Loucy (cell line): Measurements from ENCODE around the gene ACSL5.

Experiments
- H2AFZ ChIP-seq: fragments of 200-600 bp; sonication (generic); 2 replicates; pipeline ENCODE4 v1.6.0; 2016; ENCODE audit warnings: antibody characterized with exemption, mild to moderate bottlenecking, low read length, moderate library complexity
- H3F3A ChIP-seq: fragments of 200-600 bp; 2 replicates; pipeline ENCODE4 v1.6.0; 2016; ENCODE audit warnings: antibody characterized with exemption, low read depth, mild to moderate bottlenecking
- H3K27me3 ChIP-seq: fragments of 200-600 bp; sonication (generic); 2 replicates; pipeline ENCODE4 v1.6.1; 2014; ENCODE audit warnings: low read length, mild to moderate bottlenecking; ENCODE audit not compliant: insufficient read depth, poor library complexity, severe bottlenecking
- H3K36me3 ChIP-seq: fragments of 200-600 bp; sonication (generic); 2 replicates; pipeline ENCODE4 v1.6.1; 2016; ENCODE audit warnings: low read length; ENCODE audit not compliant: insufficient read depth
- H3K4me1 ChIP-seq: fragments of 200-600 bp; sonication (generic); 2 replicates; pipeline ENCODE4 v1.5.1; 2014; ENCODE audit warnings: low read length, mild to moderate bottlenecking; ENCODE audit not compliant: insufficient read depth, poor library complexity, severe bottlenecking
- H3K4me2 ChIP-seq: fragments of 200-600 bp; sonication (generic); 2 replicates; pipeline ENCODE4 v1.6.0; 2014; ENCODE audit warnings: antibody characterized with exemption, low read length, low read depth, mild to moderate bottlenecking; ENCODE audit not compliant: poor library complexity, severe bottlenecking
- H3K4me3 ChIP-seq: fragments of 200-600 bp; sonication (generic); 2 replicates; pipeline ENCODE4 v1.5.1; 2014; ENCODE audit warnings: low read length, mild to moderate bottlenecking, mixed read lengths; ENCODE audit not compliant: poor library complexity, severe bottlenecking
- H3K79me2 ChIP-seq: fragments of 200-600 bp; sonication (generic); 2 replicates; pipeline ENCODE4 v1.6.1; 2014; ENCODE audit warnings: low read length; ENCODE audit not compliant: insufficient read depth
- H3K9ac ChIP-seq: fragments of 200-600 bp; sonication (generic); 2 replicates; pipeline ENCODE4 v1.6.0; 2014; ENCODE audit warnings: mild to moderate bottlenecking, low read depth, low read length, moderate library complexity; ENCODE audit not compliant: poor library complexity, severe bottlenecking
- H3K9me2 ChIP-seq: fragments of 200-600 bp; sonication (generic); replicated peaks from 2 replicates; pipeline ENCODE4 v1.6.1; 2016; ENCODE audit warnings: low read depth, low read length, mixed read lengths
- H3K9me3 ChIP-seq: fragments of 200-600 bp; sonication (generic); 2 replicates; pipeline ENCODE4 v1.6.1; 2014; ENCODE audit warnings: mild to moderate bottlenecking, antibody characterized with exemption, low read length, low read depth; ENCODE audit not compliant: insufficient read depth
- H4K20me1 ChIP-seq: fragments of 200-600 bp; sonication (generic); 2 replicates; pipeline ENCODE4 v1.6.0; 2014; ENCODE audit warnings: antibody characterized with exemption, low read length, mild to moderate bottlenecking; ENCODE audit not compliant: insufficient read depth, poor library complexity, severe bottlenecking
- EZH2phosphoT487 ChIP-seq: fragments of 200-600 bp; IDR thresholded peaks from 2 replicates; pipeline ENCODE4 v1.6.1; 2018; ENCODE audit warnings: antibody characterized with exemption, mild to moderate bottlenecking, moderate library complexity, borderline replicate concordance
- TF ChIP-seq, protein P1 (sequence below): fragments of 200-600 bp; sonication (generic); conservative IDR thresholded peaks from 2 replicates; pipeline ENCODE4 v1.5.1; 2014; ENCODE audit warnings: mild to moderate bottlenecking, antibody characterized with exemption, low read length

Gene ACSL5

GRCh38 chr10:112465299-112465883, 91.5 kb downstream of the ACSL5 start:
- no peaks in the 10 kb centered on the region for H3F3A ChIP-seq
- no peaks in the 10 kb centered on the region for H3K9me2 ChIP-seq
- H3K9ac ChIP-seq, result no peak overlapping the region
- H3K4me2 ChIP-seq, result no peak overlapping the region
- H3K79me2 ChIP-seq, result no peaks in the 10 kb centered on the region
- H2AFZ ChIP-seq, result no peak overlapping the region
- H3K4me1 ChIP-seq, result no peaks in the 10 kb centered on the region
- TF ChIP-seq, protein P1, sequence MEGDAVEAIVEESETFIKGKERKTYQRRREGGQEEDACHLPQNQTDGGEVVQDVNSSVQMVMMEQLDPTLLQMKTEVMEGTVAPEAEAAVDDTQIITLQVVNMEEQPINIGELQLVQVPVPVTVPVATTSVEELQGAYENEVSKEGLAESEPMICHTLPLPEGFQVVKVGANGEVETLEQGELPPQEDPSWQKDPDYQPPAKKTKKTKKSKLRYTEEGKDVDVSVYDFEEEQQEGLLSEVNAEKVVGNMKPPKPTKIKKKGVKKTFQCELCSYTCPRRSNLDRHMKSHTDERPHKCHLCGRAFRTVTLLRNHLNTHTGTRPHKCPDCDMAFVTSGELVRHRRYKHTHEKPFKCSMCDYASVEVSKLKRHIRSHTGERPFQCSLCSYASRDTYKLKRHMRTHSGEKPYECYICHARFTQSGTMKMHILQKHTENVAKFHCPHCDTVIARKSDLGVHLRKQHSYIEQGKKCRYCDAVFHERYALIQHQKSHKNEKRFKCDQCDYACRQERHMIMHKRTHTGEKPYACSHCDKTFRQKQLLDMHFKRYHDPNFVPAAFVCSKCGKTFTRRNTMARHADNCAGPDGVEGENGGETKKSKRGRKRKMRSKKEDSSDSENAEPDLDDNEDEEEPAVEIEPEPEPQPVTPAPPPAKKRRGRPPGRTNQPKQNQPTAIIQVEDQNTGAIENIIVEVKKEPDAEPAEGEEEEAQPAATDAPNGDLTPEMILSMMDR, result no peak
- no peak for TF ChIP-seq EZH2phosphoT487
- no peaks in the 10 kb centered on the region for H4K20me1 ChIP-seq
- peaks cover 51% of the 10 kb centered on the region; the same call in 1 of the 2 replicates for H3K36me3 ChIP-seq
- H3K27me3 ChIP-seq, result no peaks in the 10 kb centered on the region
- H3K4me3 ChIP-seq, result no peak overlapping the region
- no peaks in the 10 kb centered on the region for H3K9me3 ChIP-seq

- H3K9ac ChIP-seq, result no peak overlapping the region
- H3K27me3 ChIP-seq, result no peaks in the 10 kb centered on the region
- no peaks in the 10 kb centered on the region for H3F3A ChIP-seq
- no peaks in the 10 kb centered on the region for H4K20me1 ChIP-seq
- no peak overlapping the region for H2AFZ ChIP-seq
- H3K4me3 ChIP-seq, result no peak overlapping the region
- no peaks in the 10 kb centered on the region for H3K4me1 ChIP-seq
- H3K36me3 ChIP-seq, result peaks cover 51% of the 10 kb centered on the region; the same call in 1 of the 2 replicates
- TF ChIP-seq, protein P1, result no peak
- no peak for TF ChIP-seq EZH2phosphoT487
- H3K9me3 ChIP-seq, result no peaks in the 10 kb centered on the region
- H3K4me2 ChIP-seq, result no peak overlapping the region
- H3K9me2 ChIP-seq, result no peaks in the 10 kb centered on the region
- no peaks in the 10 kb centered on the region for H3K79me2 ChIP-seq
Measured at GRCh38 chr10:112466802-112467201, 92.9 kb downstream of the ACSL5 start.

GRCh38 chr10:112467541-112468075, 93.7 kb downstream of the ACSL5 start:
- Histone ChIP-seq H3K4me3 (no peak overlapping the region), H3K27me3 (no peaks in the 10 kb centered on the region), H3K4me1 (no peaks in the 10 kb centered on the region), H3K4me2 (no peak overlapping the region), H3F3A (no peaks in the 10 kb centered on the region), H3K36me3 (peaks cover 51% of the 10 kb centered on the region; the same call in 1 of the 2 replicates), H3K9ac (no peak overlapping the region), H3K9me2 (no peaks in the 10 kb centered on the region), H2AFZ (no peak overlapping the region), H4K20me1 (no peaks in the 10 kb centered on the region), H3K79me2 (no peaks in the 10 kb centered on the region), H3K9me3 (no peaks in the 10 kb centered on the region)
- no peak for TF ChIP-seq EZH2phosphoT487
- TF ChIP-seq, protein P1, result no peak
